HepG2 (cell line): Measurements from ENCODE around the gene PLCXD3. TPM values are rescaled to one million over a fixed set of nuclear protein-coding genes. Genes with fewer than 3 reads are reported as not detected.

Experiments used
- ATAC-seq: fragments of 200-7000 bp; cut with Tn5 transposase; 3 replicates; pipeline ENCODE4 v1.9.1; 2020; ENCODE audit warnings: mild to moderate bottlenecking, moderate library complexity
- BruUV-seq: library from RNA; stranded (reverse); fragments of 400-500 nt; replicated peaks from 2 replicates; lab custom pipeline; 2021; lab: Mats Ljungman, UMichigan
- CTCF ChIA-PET: fragments of 300-600 bp; formaldehyde crosslinking; extraction: SDS; loops from one replicate; lab custom pipeline; 2021; ENCODE audit warnings: low total read pairs, inconsistent platforms, low intra/inter-chr PET ratio; lab: Yijun Ruan, JAX
- POLR2A ChIA-PET: fragments of 350-600 bp; sonication (Branson Sonifier 250); formaldehyde crosslinking; loops from one replicate; lab custom pipeline; 2020; ENCODE audit warnings: antibody characterized with exemption, inconsistent platforms; lab: Yijun Ruan, JAX
- DNase-seq: peaks from one replicate; pipeline ENCODE4 v3.0.0-alpha.2; 2015; ENCODE audit warnings: low spot score
- FAIRE-seq: peaks from 3 replicates; lab custom pipeline; 2011; peaks lifted over from hg19 to GRCh38; lab: Jason Lieb, UNC
- H2AFZ ChIP-seq: one replicate; pipeline ENCODE4 v1.6.1; 2011; ENCODE audit warnings: low read length, inconsistent platforms
- H3K27ac ChIP-seq: fragments of 300-600 bp; 3 replicates; pipeline ENCODE4 v1.8.0; 2011; ENCODE audit warnings: mixed run types, mild to moderate bottlenecking, mixed read lengths, low read length, inconsistent platforms; ENCODE audit not compliant: insufficient read depth; ENCODE audit errors: extremely low read length
- H3K27me3 ChIP-seq, 2 experiments: fragments of 200-600 bp in 1 of 2; 2 replicates in 1 of 2; 3 replicates in 1 of 2; pipeline versions ENCODE4 v1.6.0 to v1.8.0; 2011; ENCODE audit warnings: low read length in 2 of 2, mild to moderate bottlenecking in 2 of 2, moderate library complexity in 2 of 2, inconsistent platforms in 1 of 2; ENCODE audit not compliant: insufficient read depth in 2 of 2, control insufficient read depth in 1 of 2
- H3K36me3 ChIP-seq, 2 experiments: fragments of 200-600 bp in 1 of 2; replicated peaks in 1 of 2; 2 replicates in 1 of 2; 3 replicates in 1 of 2; pipeline versions ENCODE4 v1.5.1 to v1.8.0; 2011; ENCODE audit warnings: low read length in 2 of 2, inconsistent platforms in 1 of 2; ENCODE audit not compliant: insufficient read depth in 2 of 2, control insufficient read depth in 1 of 2
- H3K4me1 ChIP-seq: 2 replicates; pipeline ENCODE4 v1.5.1; 2012; ENCODE audit warnings: low read length, inconsistent platforms; ENCODE audit not compliant: insufficient read depth
- H3K4me2 ChIP-seq: 2 replicates; pipeline ENCODE4 v1.6.0; 2011; ENCODE audit warnings: low read depth, low read length, inconsistent platforms
- H3K4me3 ChIP-seq, 3 experiments: fragments of 200-600 bp in 1 of 3; sonication (generic), shearing (Covaris generic) in 1 of 3; replicated peaks in 1 of 3; 2 replicates each; pipeline ENCODE4 v1.5.1; 2011 to 2016; ENCODE audit warnings: low read length in 3 of 3, inconsistent platforms in 2 of 3, low read depth in 2 of 3, mild to moderate bottlenecking in 2 of 3, control low read depth in 1 of 3, mixed read lengths in 1 of 3; ENCODE audit not compliant: insufficient read depth in 1 of 3
- H3K79me2 ChIP-seq: one replicate; pipeline ENCODE4 v1.6.1; 2011; ENCODE audit warnings: low read length, inconsistent platforms; ENCODE audit not compliant: insufficient read depth
- H3K9ac ChIP-seq: 2 replicates; pipeline ENCODE4 v1.6.0; 2011; ENCODE audit warnings: mild to moderate bottlenecking, low read depth, low read length, inconsistent platforms; ENCODE audit not compliant: insufficient read depth
- H3K9me3 ChIP-seq: 2 replicates; pipeline ENCODE4 v1.5.1; 2012; ENCODE audit warnings: mild to moderate bottlenecking, low read length
- H4K20me1 ChIP-seq: 2 replicates; pipeline ENCODE4 v1.6.0; 2011; ENCODE audit warnings: inconsistent platforms, mild to moderate bottlenecking, low read length, moderate library complexity; ENCODE audit not compliant: insufficient read depth
- ARNT ChIP-seq: fragments of 450-650 bp; IDR thresholded peaks from 2 replicates; pipeline ENCODE4 v1.6.1; 2017
- DMTF1 ChIP-seq: sonication (generic); formaldehyde crosslinking; IDR thresholded peaks from 2 replicates; pipeline ENCODE4 v1.4.0; 2020; ENCODE audit warnings: mild to moderate bottlenecking, missing genetic modification reagents
- NFE2L2 ChIP-seq: fragments of 150-350 bp; IDR thresholded peaks from 2 replicates; pipeline ENCODE4 v1.6.1; 2014; ENCODE audit warnings: low read length
- NFYC ChIP-seq: IDR thresholded peaks from 2 replicates; pipeline ENCODE4 v1.6.1; 2016; ENCODE audit warnings: missing genetic modification reagents, missing compliant biosample characterization
- REPIN1 ChIP-seq: sonication (generic); formaldehyde crosslinking; IDR thresholded peaks from 2 replicates; pipeline ENCODE4 v1.8.0; 2022; ENCODE audit warnings: missing genetic modification reagents, low read depth, mild to moderate bottlenecking, borderline replicate concordance
- SIX4 ChIP-seq: sonication (generic); formaldehyde crosslinking; IDR thresholded peaks from 2 replicates; pipeline ENCODE4 v1.4.0; 2020; ENCODE audit warnings: missing genetic modification reagents
- SMAD9 ChIP-seq: sonication (generic); formaldehyde crosslinking; IDR thresholded peaks from 2 replicates; pipeline ENCODE4 v1.5.1; 2020; ENCODE audit warnings: mild to moderate bottlenecking, missing genetic modification reagents
- ZNF160 ChIP-seq: sonication (generic); formaldehyde crosslinking; IDR thresholded peaks from 2 replicates; pipeline ENCODE4 v1.8.0; 2022; ENCODE audit warnings: mild to moderate bottlenecking, inconsistent platforms, missing genetic modification reagents
- ZNF275 ChIP-seq: sonication (generic); formaldehyde crosslinking; IDR thresholded peaks from 2 replicates; pipeline ENCODE4 v1.8.0; 2022; ENCODE audit warnings: missing genetic modification reagents, mild to moderate bottlenecking, inconsistent platforms, borderline replicate concordance
- ZNF3 ChIP-seq: IDR thresholded peaks from 2 replicates; pipeline ENCODE4 v1.7.0; 2017; ENCODE audit warnings: inconsistent platforms
- ZNF362 ChIP-seq: sonication (generic); formaldehyde crosslinking; IDR thresholded peaks from 2 replicates; pipeline ENCODE4 v1.4.0; 2020; ENCODE audit warnings: missing genetic modification reagents, mild to moderate bottlenecking, borderline replicate concordance
- ZNF432 ChIP-seq: sonication (generic); formaldehyde crosslinking; IDR thresholded peaks from 2 replicates; pipeline ENCODE4 v1.5.0; 2020; ENCODE audit warnings: missing genetic modification reagents, mild to moderate bottlenecking, borderline replicate concordance
- ZNF879 ChIP-seq: sonication (generic); formaldehyde crosslinking; IDR thresholded peaks from 2 replicates; pipeline ENCODE4 v1.8.1; 2023; ENCODE audit warnings: missing genetic modification reagents
- WGBS: methylation state at CpG from one replicate; pipeline ENCODE4 v1.1.6; 2017; ENCODE audit warnings: low lambda C conversion rate; 5-methylcytosine and 5-hydroxymethylcytosine counted together
- in situ Hi-C: cut with HindIII; loops from 2 replicates; pipeline ENCODE4 v1.10.0; 2017; ENCODE audit warnings: low pct_unique_long_range_greater_than_20kb; ENCODE audit not compliant: extremely low pct_ligation_motif_present
- intact Hi-C: fragments of 100-400 bp; cut with micrococcal nuclease; formaldehyde crosslinking; loops from one replicate; pipeline ENCODE4 v1.10.0; 2022; ENCODE audit not compliant: unreplicated experiment
- polyA plus RNA-seq, 8 experiments: library from polyadenylated mRNA; depleted of rRNA in 3 of 8; stranded (reverse) in 7 of 8; unstranded in 1 of 8; fragments of >200 nt; fragmentation: Illumina TruSeq in 4 of 8; extraction: Trizol in 4 of 8; gene quantifications; 2 replicates each; pipeline versions ENCODE4 v1.2.1 to v1.2.3, GENCODE V29; 2011 to 2016; ENCODE audit warnings: low read depth in 4 of 8, missing spikeins in 1 of 8, mixed read lengths in 1 of 8; ENCODE audit not compliant: insufficient read depth in 1 of 8
- total RNA-seq, 5 experiments: library from RNA; depleted of rRNA; stranded (reverse); fragments of >200 nt; fragmentation: Illumina TruSeq; extraction: Trizol; gene quantifications; 2 replicates each; pipeline ENCODE4 v1.2.3, GENCODE V29; 2016; ENCODE audit warnings: low read depth in 1 of 5

Gene PLCXD3
- total and polyA plus RNA-seq, 2 of the 13 experiments (the other 11 are each of a cell fraction or from before 2014, with no cell fraction given) = not detected

DNA sequence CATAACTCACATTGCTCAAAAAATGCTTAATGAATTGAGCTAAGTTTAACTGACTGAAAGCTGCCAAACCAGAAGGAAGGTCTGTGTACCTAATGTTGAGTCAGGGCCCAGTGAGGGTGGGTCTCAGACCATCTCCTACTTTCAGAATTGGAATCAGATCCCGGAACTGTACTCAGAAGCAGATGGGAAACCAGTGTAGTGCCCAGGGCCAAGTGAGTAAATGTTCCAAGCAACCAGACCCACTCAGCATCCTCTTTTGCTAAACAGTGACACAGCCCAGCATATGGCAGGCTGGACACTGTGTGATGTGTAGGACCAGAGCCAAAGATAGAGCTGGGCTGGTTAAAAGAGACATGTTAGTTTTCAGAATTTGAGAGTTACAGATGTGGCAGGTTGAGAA lies 94.1 kb downstream of the PLCXD3 start (continued):
- TF ChIP-seq NFYC (CRISPR knock-in tag) = no peak

DNA sequence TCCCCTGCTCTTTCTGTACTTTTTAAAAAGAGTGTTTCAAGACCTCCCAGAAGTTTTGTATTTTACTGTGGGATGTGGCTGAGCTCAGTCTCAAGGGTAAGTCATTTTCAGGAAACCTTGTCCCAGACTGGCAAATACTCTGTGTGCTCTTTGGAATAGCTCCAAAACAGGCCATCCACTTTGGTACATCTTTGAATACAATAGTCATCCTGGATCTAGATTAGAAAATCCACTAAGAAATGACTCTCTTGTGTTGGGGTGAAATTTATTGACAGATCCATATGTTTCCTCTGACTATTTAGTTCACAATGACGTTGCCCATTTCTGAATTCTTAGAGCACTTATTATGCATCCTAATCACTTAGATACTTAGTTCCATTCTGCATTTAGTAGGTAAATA lies 95.2 kb downstream of the PLCXD3 start:
- intact Hi-C loops (loop anchor here (10.0 kb wide), 1 partner anchor 220 kb away; no protein-coding TSS in a partner anchor), in situ Hi-C loops (no loop called here)
- Histone ChIP-seq H3K9ac (no peak overlapping the region), H4K20me1 (no peaks in the 10 kb centered on the region), H3K4me2 (no peak overlapping the region), H3K27me3 (no peaks in the 10 kb centered on the region), H3K4me1 (peaks cover 7% of the 10 kb centered on the region), H3K36me3 (no peaks in the 10 kb centered on the region), H3K79me2 (no peaks in the 10 kb centered on the region), H3K27ac (no peak overlapping the region), H3K9me3 (no peaks in the 10 kb centered on the region)
- no peak for DNase-seq
- BruUV-seq = no TSS peak
- POLR2A ChIA-PET = interaction anchor here (0.6 kb wide), 1 partner anchor 617 kb away, joined by 3 read pairs; the partner anchor contains the start of gene PRKAA1
- WGBS = 6% methylated on average over 1 of the region's 1 CpG
- TF ChIP-seq DMTF1 (CRISPR knock-in tag) (no peak), ZNF432 (CRISPR knock-in tag) (no peak), ZNF362 (CRISPR knock-in tag) (no peak), ZNF275 (CRISPR knock-in tag) (no peak), REPIN1 (CRISPR knock-in tag) (no peak), ZNF879 (CRISPR knock-in tag) (no peak), SIX4 (no peak), ARNT (no peak), NFE2L2 (no peak), SMAD9 (no peak), ZNF3 (no peak), ZNF160 (CRISPR knock-in tag) (no peak)
- TF ChIP-seq, all 625 proteins: peak for 0
- ATAC-seq (no peak), FAIRE-seq (no peak)
- Histone ChIP-seq H2AFZ (no peak overlapping the region), H3K4me3 (no peak overlapping the region)
- CTCF ChIA-PET = no interaction called here
